Stomach (tissue), 4 donors: ENCODE data around the gene NME2.

Experiments used
- CTCF ChIP-seq, 7 experiments: fragments of 450-650 bp in 4 of 7; fragments of 200-600 bp in 3 of 7; sonication (generic) in 3 of 7; IDR thresholded peaks; one replicate each; pipeline ENCODE4 v1.5.1; 2016 to 2019; ENCODE audit warnings: antibody characterized with exemption in 7 of 7, control low read depth in 2 of 7, mild to moderate bottlenecking in 1 of 7
- POLR2A ChIP-seq, 4 donors: fragments of 450-650 bp; IDR thresholded peaks; one replicate each; pipeline ENCODE4 v1.6.1; 2016; ENCODE audit warnings: antibody characterized with exemption in 4 of 4, control low read depth in 2 of 4, mild to moderate bottlenecking in 1 of 4, moderate library complexity in 1 of 4

GRCh38 chr17:51154176-51154575 is 12.0 kb upstream of the NME2 start:
- TF ChIP-seq POLR2A (IDR thresholded peaks at IDR 0.05) (no peak), CTCF (IDR thresholded peaks at IDR 0.05) (no peak)
